ENCODE results near the gene MSANTD7. TPM values are rescaled to one million over a fixed set of nuclear protein-coding genes. Genes with fewer than 3 reads are reported as not detected.

Gene MSANTD7
- total and polyA plus RNA-seq, 2 of the 13 experiments (the other 11 are each of a cell fraction or from before 2014, with no cell fraction given), result 3.7 to 16.7 TPM

DNA sequence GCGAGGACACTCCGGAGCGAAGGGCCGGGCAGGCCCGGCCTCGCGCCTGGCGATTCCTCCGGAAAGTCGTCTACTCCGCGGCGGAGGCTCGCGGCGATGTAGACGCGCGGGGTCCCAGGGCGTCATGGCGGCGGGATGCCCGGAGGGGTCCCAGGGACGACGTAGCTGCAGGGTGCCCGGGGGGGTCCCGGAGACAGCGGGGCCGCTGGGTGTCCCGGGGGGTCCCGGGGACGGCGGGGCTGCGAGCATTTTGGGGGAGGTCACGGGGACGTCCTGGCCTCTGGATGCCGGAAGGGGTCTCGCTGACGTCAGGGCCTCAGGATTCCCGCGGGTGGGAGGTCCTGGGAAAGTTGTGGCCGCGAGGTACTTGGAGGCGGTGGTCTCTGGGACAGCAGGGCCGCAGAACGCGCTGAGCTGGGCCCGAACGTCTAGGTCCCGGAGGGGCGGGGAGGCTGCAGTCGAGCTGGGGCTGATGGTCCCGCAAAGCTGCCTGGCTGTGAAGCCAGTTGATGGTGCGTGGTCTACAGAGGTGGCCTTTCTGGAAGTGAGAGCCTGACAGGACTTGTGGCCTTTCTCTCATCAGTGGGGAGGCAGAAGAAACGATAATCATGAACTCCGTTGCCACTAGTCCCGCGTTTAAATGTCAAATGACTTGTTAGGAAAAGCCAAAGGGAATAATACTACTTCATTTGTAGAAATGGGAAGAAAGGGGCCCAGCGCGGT is 637 bp downstream of the MSANTD7 start (continued):
- TF ChIP-seq, protein P1, sequence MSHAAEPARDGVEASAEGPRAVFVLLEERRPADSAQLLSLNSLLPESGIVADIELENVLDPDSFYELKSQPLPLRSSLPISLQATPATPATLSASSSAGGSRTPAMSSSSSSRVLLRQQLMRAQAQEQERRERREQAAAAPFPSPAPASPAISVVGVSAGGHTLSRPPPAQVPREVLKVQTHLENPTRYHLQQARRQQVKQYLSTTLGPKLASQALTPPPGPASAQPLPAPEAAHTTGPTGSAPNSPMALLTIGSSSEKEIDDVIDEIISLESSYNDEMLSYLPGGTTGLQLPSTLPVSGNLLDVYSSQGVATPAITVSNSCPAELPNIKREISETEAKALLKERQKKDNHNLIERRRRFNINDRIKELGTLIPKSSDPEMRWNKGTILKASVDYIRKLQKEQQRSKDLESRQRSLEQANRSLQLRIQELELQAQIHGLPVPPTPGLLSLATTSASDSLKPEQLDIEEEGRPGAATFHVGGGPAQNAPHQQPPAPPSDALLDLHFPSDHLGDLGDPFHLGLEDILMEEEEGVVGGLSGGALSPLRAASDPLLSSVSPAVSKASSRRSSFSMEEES (CRISPR knock-in tag; IDR thresholded peaks at IDR 0.05), result no peak
- TF ChIP-seq ZNF768 (CRISPR knock-in tag; IDR thresholded peaks at IDR 0.05), result no peak; the same call in 1 of the 2 replicates
- TF ChIP-seq, protein P2, sequence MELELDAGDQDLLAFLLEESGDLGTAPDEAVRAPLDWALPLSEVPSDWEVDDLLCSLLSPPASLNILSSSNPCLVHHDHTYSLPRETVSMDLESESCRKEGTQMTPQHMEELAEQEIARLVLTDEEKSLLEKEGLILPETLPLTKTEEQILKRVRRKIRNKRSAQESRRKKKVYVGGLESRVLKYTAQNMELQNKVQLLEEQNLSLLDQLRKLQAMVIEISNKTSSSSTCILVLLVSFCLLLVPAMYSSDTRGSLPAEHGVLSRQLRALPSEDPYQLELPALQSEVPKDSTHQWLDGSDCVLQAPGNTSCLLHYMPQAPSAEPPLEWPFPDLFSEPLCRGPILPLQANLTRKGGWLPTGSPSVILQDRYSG (CRISPR knock-in tag; IDR thresholded peaks at IDR 0.05), result no peak
- peak; percentile 20; the same call in 1 of the 2 replicates for TF ChIP-seq ZNF670 (CRISPR knock-in tag; IDR thresholded peaks at IDR 0.05; ENCODE audit: borderline replicate concordance)
- 0 out of 2 replicates have a peak, but pooled peaks have one; percentile 1 for TF ChIP-seq UBTF (CRISPR knock-in tag; IDR thresholded peaks at IDR 0.05)
- TF ChIP-seq PREB (CRISPR knock-in tag; IDR thresholded peaks at IDR 0.05), result no peak
